ENCODE data around the gene TUBB4A. TPM values are rescaled to one million over a fixed set of nuclear protein-coding genes. Genes with fewer than 3 reads are reported as not detected.
A peak's percentile ranks its signal among the peaks of the same experiment; 100 is the strongest.

Gene TUBB4A
- total RNA-seq, 2 experiments from 2014 or later: 9.7 to 16.0 TPM

- peak; percentile 99 for DNase-seq (ENCODE audit: low spot score)
- POLR2A ChIA-PET: interaction anchor here (1.0 to 1.1 kb wide), 2 partner anchors 59 to 77 kb away, joined by 5 to 7 read pairs; no protein-coding TSS in a partner anchor
- BruUV-seq (replicated peaks): no TSS peak
- Histone ChIP-seq H3K9me3 (ENCODE audit: low read length) (no peaks in the 10 kb centered on the region), H2AFZ (ENCODE audit: low read length) (peak overlapping the region; percentile 71), H3K36me3 (ENCODE audit: insufficient read depth, low read length) (no peaks in the 10 kb centered on the region), H3K79me2 (ENCODE audit: insufficient read depth, low read depth, low read length) (peaks cover 32% of the 10 kb centered on the region), H3K9me2 (ENCODE audit: insufficient read depth, low read length) (no peaks in the 10 kb centered on the region), H3K27ac (ENCODE audit: low read depth, low read length, poor library complexity, severe bottlenecking) (peak overlapping the region; percentile 91), H4K20me1 (ENCODE audit: insufficient read depth, low read length) (peaks cover 14% of the 10 kb centered on the region; the same call in 1 of the 2 replicates), H3K4me1 (ENCODE audit: insufficient read depth, low read length, poor library complexity, severe bottlenecking) (peaks cover 60% of the 10 kb centered on the region), H3K4me3 (ENCODE audit: low read depth, low read length, poor library complexity, severe bottlenecking) (peak overlapping the region; percentile 91), H3K4me2 (ENCODE audit: low read length) (peak overlapping the region; percentile 80)
- intact Hi-C loops (cut with micrococcal nuclease; ENCODE audit: unreplicated experiment): loop anchor here (2.0 kb wide), 1 partner anchor 49 kb away; no protein-coding TSS in a partner anchor
- CTCF ChIA-PET (ENCODE audit: unreplicated experiment): no interaction called here
- TF ChIP-seq CTCF (conservative IDR thresholded peaks at IDR 0.05; ENCODE audit: low read length) (no peak), EZH2phosphoT487 (IDR thresholded peaks at IDR 0.05; ENCODE audit: borderline replicate concordance, low read depth, low read length) (no peak)
Measured at GRCh38 chr19:6527893-6528543, 25.9 kb upstream of the TUBB4A start.

- Histone ChIP-seq H3K36me3 (ENCODE audit: insufficient read depth, low read length) (no peaks in the 10 kb centered on the region), H3K9me3 (ENCODE audit: low read length) (no peaks in the 10 kb centered on the region), H2AFZ (ENCODE audit: low read length) (no peak overlapping the region), H3K27ac (ENCODE audit: low read depth, low read length, poor library complexity, severe bottlenecking) (peak overlapping the region; percentile 90), H4K20me1 (ENCODE audit: insufficient read depth, low read length) (no peaks in the 10 kb centered on the region), H3K4me3 (ENCODE audit: low read depth, low read length, poor library complexity, severe bottlenecking) (no peak overlapping the region), H3K79me2 (ENCODE audit: insufficient read depth, low read depth, low read length) (no peaks in the 10 kb centered on the region), H3K4me1 (ENCODE audit: insufficient read depth, low read length, poor library complexity, severe bottlenecking) (peaks cover 80% of the 10 kb centered on the region), H3K9me2 (ENCODE audit: insufficient read depth, low read length) (no peaks in the 10 kb centered on the region), H3K4me2 (ENCODE audit: low read length) (no peak overlapping the region)
- POLR2A ChIA-PET: interaction anchor here (0.7 kb wide), 1 partner anchor 22 kb away, joined by 4 read pairs; the partner anchor contains the start of gene TUBB4A
- intact Hi-C loops (cut with micrococcal nuclease; ENCODE audit: unreplicated experiment): no loop called here
- no TSS peak for BruUV-seq (replicated peaks)
- CTCF ChIA-PET (ENCODE audit: unreplicated experiment): no interaction called here
- no peak for DNase-seq (ENCODE audit: low spot score)
- TF ChIP-seq CTCF (conservative IDR thresholded peaks at IDR 0.05; ENCODE audit: low read length): no peak
- TF ChIP-seq EZH2phosphoT487 (IDR thresholded peaks at IDR 0.05; ENCODE audit: borderline replicate concordance, low read depth, low read length): no peak
Measured at GRCh38 chr19:6524311-6524710, 22.2 kb upstream of the TUBB4A start.

- Histone ChIP-seq H2AFZ (ENCODE audit: low read length) (peak overlapping the region; percentile 86), H4K20me1 (ENCODE audit: insufficient read depth, low read length) (no peaks in the 10 kb centered on the region), H3K4me2 (ENCODE audit: low read length) (peak overlapping the region; percentile 83), H3K27ac (ENCODE audit: low read depth, low read length, poor library complexity, severe bottlenecking) (peak overlapping the region; percentile 90), H3K9me3 (ENCODE audit: low read length) (no peaks in the 10 kb centered on the region), H3K4me1 (ENCODE audit: insufficient read depth, low read length, poor library complexity, severe bottlenecking) (peaks cover 81% of the 10 kb centered on the region), H3K36me3 (ENCODE audit: insufficient read depth, low read length) (no peaks in the 10 kb centered on the region), H3K4me3 (ENCODE audit: low read depth, low read length, poor library complexity, severe bottlenecking) (peak overlapping the region; percentile 60), H3K79me2 (ENCODE audit: insufficient read depth, low read depth, low read length) (no peaks in the 10 kb centered on the region), H3K9me2 (ENCODE audit: insufficient read depth, low read length) (no peaks in the 10 kb centered on the region)
- ChIA-PET POLR2A (interaction anchor here (0.6 to 3.5 kb wide), 5 partner anchors 34 to 82 kb away, joined by 3 to 14 read pairs (median 4); no protein-coding TSS in a partner anchor), CTCF (ENCODE audit: unreplicated experiment) (no interaction called here)
- no peak for DNase-seq (ENCODE audit: low spot score)
- BruUV-seq (replicated peaks): no TSS peak
- TF ChIP-seq CTCF (conservative IDR thresholded peaks at IDR 0.05; ENCODE audit: low read length) (no peak), EZH2phosphoT487 (IDR thresholded peaks at IDR 0.05; ENCODE audit: borderline replicate concordance, low read depth, low read length) (no peak)
- intact Hi-C loops (cut with micrococcal nuclease; ENCODE audit: unreplicated experiment): no loop called here
Measured at GRCh38 chr19:6522712-6523111, 20.6 kb upstream of the TUBB4A start.
